Chondrocyte (in vitro differentiated cells): Measurements from ENCODE around the gene APCDD1L. TPM values are rescaled to one million over a fixed set of nuclear protein-coding genes. Genes with fewer than 3 reads are reported as not detected.

Experiments used
- DNase-seq: peaks from one replicate; pipeline ENCODE4 v3.0.0; 2021; ENCODE audit warnings: mixed read lengths, low spot score
- H3K27ac Mint-ChIP-seq: one replicate; pipeline ENCODE4 v1.8.0; 2021; ENCODE audit warnings: mild to moderate bottlenecking, moderate library complexity, mixed read lengths; ENCODE audit not compliant: unreplicated experiment
- H3K27me3 Mint-ChIP-seq: 2 replicates; pipeline ENCODE4 v1.8.0; 2021; ENCODE audit warnings: low read depth, mixed read lengths
- H3K36me3 Mint-ChIP-seq: 2 replicates; pipeline ENCODE4 v1.8.0; 2021; ENCODE audit warnings: low read depth, mixed read lengths
- H3K4me1 Mint-ChIP-seq: 2 replicates; pipeline ENCODE4 v1.8.0; 2021; ENCODE audit warnings: low read depth, mild to moderate bottlenecking, mixed read lengths
- H3K4me3 Mint-ChIP-seq: one replicate; pipeline ENCODE4 v1.8.0; 2021; ENCODE audit warnings: mild to moderate bottlenecking, moderate library complexity, mixed read lengths; ENCODE audit not compliant: unreplicated experiment
- H3K9me3 Mint-ChIP-seq: 2 replicates; pipeline ENCODE4 v1.8.0; 2021; ENCODE audit warnings: low read depth, mixed read lengths
- total RNA-seq: library from RNA; stranded (reverse); gene quantifications from 3 replicates; pipeline ENCODE4 v1.2.1, GENCODE V29; 2021
- TF ChIP-seq, protein P1 (sequence below): fragments of 200-600 bp; sonication (generic); IDR thresholded peaks from 2 replicates; pipeline ENCODE4 v1.5.0; 2021; ENCODE audit warnings: antibody characterized with exemption, mild to moderate bottlenecking, moderate library complexity

APCDD1L gene
- total RNA-seq, 1 donor from 2014 or later = 20.7 TPM

DNA sequence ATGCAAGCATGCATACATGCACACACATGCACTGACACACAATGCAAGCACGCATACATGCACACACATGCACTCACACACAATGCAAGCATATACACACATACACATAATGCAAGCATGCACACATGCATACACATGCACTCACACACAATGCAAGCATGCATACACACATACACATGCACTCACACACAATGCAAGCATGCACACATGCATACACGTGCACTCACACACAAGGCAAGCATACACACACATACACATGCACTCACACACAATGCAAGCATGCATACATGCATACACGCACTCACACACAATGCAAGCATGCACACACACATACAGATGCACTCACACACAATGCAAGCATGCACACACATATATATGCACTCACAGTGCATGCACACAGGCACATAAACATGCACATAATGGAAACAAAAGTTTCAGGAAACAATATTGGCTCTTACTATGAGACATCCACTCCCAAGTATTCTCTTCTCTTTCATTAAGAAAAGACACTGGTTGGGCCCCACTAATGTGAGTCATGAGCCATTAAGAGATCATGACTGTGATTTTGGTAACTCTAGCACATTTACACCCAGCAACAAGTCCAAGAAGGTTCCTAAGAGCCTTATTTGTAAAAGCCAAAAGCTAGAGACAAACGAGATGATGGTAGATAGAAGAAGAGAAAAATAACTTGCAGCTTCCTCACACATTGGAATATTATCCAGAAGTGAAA, 22.2 kb downstream of the APCDD1L start:
- no peak for DNase-seq
- TF ChIP-seq, protein P1, sequence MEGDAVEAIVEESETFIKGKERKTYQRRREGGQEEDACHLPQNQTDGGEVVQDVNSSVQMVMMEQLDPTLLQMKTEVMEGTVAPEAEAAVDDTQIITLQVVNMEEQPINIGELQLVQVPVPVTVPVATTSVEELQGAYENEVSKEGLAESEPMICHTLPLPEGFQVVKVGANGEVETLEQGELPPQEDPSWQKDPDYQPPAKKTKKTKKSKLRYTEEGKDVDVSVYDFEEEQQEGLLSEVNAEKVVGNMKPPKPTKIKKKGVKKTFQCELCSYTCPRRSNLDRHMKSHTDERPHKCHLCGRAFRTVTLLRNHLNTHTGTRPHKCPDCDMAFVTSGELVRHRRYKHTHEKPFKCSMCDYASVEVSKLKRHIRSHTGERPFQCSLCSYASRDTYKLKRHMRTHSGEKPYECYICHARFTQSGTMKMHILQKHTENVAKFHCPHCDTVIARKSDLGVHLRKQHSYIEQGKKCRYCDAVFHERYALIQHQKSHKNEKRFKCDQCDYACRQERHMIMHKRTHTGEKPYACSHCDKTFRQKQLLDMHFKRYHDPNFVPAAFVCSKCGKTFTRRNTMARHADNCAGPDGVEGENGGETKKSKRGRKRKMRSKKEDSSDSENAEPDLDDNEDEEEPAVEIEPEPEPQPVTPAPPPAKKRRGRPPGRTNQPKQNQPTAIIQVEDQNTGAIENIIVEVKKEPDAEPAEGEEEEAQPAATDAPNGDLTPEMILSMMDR = no peak
- peaks cover 10% of the 10 kb centered on the region for H3K36me3 Mint-ChIP-seq
- H3K27me3 Mint-ChIP-seq = no peaks in the 10 kb centered on the region
- H3K4me3 Mint-ChIP-seq = no peak overlapping the region
- H3K4me1 Mint-ChIP-seq = no peaks in the 10 kb centered on the region
- peaks cover 17% of the 10 kb centered on the region for H3K9me3 Mint-ChIP-seq
- H3K27ac Mint-ChIP-seq = no peak overlapping the region

DNA sequence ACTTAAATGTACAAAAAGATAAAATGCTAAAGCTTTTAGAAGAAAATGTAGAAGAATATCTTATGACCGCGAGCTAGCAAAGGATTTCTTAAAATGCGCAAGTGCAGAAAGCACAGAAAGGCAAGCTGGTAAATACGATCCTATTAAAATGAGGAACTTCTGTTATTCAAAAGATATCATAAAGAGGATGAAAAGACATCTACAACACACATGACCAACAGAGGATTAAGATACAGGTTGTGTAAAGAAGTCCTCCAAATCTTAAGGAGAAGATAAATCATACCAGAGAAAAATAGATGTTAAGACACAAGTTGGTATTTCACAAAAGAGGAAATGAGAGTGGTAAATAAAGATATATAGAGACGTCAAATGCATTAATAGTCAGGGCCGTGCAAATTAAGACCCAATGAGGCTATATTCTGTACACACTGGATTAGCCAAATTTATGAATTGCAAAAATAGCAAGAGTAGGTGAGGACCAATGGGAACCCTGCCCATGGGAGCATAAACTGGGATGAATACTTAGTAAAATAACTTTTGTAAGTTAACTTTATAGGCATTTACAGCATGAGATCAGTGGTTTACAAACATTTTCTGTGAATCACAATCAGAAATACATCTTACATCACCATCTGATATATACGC, 23.0 kb downstream of the APCDD1L start:
- no peak for DNase-seq
- Mint-ChIP-seq H3K9me3 (peaks cover 18% of the 10 kb centered on the region), H3K27ac (no peak overlapping the region), H3K36me3 (peaks cover 13% of the 10 kb centered on the region), H3K4me3 (no peak overlapping the region), H3K27me3 (no peaks in the 10 kb centered on the region), H3K4me1 (no peaks in the 10 kb centered on the region)
- TF ChIP-seq, protein P1 = no peak

GRCh38 chr20:58486207-58486606, 29.0 kb downstream of the APCDD1L start:
- Mint-ChIP-seq H3K27me3 (no peaks in the 10 kb centered on the region), H3K4me1 (peaks cover 4% of the 10 kb centered on the region), H3K9me3 (peaks cover 40% of the 10 kb centered on the region), H3K4me3 (no peak overlapping the region), H3K36me3 (peaks cover 25% of the 10 kb centered on the region), H3K27ac (no peak overlapping the region)
- no peak for DNase-seq
- TF ChIP-seq, protein P1 = no peak

GRCh38 chr20:58485393-58485792, 29.8 kb downstream of the APCDD1L start:
- Mint-ChIP-seq H3K27me3 (no peaks in the 10 kb centered on the region), H3K9me3 (peaks cover 37% of the 10 kb centered on the region), H3K36me3 (peaks cover 26% of the 10 kb centered on the region), H3K27ac (no peak overlapping the region), H3K4me1 (peaks cover 4% of the 10 kb centered on the region), H3K4me3 (no peak overlapping the region)
- no peak for DNase-seq
- TF ChIP-seq, protein P1 = no peak

- DNase-seq = no peak
- peaks cover 29% of the 10 kb centered on the region for H3K9me3 Mint-ChIP-seq
- peaks cover 4% of the 10 kb centered on the region for H3K4me1 Mint-ChIP-seq
- H3K36me3 Mint-ChIP-seq = peaks cover 27% of the 10 kb centered on the region
- TF ChIP-seq, protein P1 = no peak
- H3K4me3 Mint-ChIP-seq = no peak overlapping the region
- H3K27me3 Mint-ChIP-seq = no peaks in the 10 kb centered on the region
- H3K27ac Mint-ChIP-seq = no peak overlapping the region
These were observed 31.7 kb downstream of the APCDD1L start for GRCh38 chr20:58483470-58483869.
